Keratinocyte (primary cell): ENCODE results near the gene ATP7B.

Experiments used
- EZH2 ChIP-seq: IDR thresholded peaks from one replicate; pipeline ENCODE4 v1.6.1; 2012; ENCODE audit warnings: inconsistent platforms, mild to moderate bottlenecking, low read length, moderate library complexity
- TF ChIP-seq, protein P1 (sequence below), 3 experiments: IDR thresholded peaks in 1 of 3; conservative IDR thresholded peaks in 1 of 3; optimal IDR thresholded peaks in 1 of 3; 2 replicates in 2 of 3; 3 replicates in 1 of 3; pipeline versions ENCODE3 to v1.5.1; 2011; ENCODE audit warnings: low read length in 3 of 3, mild to moderate bottlenecking in 3 of 3, moderate library complexity in 2 of 3, control low read depth in 1 of 3, inconsistent platforms in 1 of 3; ENCODE audit not compliant: insufficient read depth in 2 of 3; ENCODE audit errors: extremely low read depth in 1 of 3

DNA sequence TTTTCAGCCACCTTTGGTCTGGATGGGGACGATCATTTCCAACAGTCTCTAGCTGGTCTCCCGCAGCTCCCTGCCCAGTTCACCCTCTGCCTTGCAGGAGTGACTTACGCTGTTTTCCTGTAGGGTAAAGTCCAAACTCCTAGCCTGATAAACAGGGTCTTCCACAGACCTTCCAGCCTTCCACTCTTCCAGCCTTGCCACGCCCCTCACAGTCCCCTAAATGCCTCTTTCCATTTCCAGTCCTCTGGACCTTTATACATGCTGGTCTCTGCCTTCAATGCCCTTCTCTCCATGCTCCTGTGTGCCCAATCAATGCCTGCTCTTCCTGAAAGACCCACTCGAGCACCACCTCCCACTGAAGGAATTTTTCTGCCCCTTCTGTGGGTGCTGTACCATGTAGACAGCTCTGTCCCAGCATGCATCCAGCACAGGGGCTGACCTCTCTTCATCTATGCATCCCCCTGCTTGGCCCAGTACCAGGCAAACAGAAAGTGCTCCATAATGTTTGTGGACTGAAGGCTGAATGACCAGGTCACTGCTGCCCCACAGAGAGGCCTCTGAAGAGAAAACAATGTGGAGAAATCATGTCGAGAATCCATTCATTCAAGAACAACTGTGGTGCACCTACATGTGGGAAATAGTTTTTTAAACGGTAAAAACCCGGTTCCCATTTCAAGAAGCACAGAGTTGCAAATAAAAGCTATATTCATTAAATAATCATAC is 4.6 kb downstream of the ATP7B start:
- TF ChIP-seq, protein P1, sequence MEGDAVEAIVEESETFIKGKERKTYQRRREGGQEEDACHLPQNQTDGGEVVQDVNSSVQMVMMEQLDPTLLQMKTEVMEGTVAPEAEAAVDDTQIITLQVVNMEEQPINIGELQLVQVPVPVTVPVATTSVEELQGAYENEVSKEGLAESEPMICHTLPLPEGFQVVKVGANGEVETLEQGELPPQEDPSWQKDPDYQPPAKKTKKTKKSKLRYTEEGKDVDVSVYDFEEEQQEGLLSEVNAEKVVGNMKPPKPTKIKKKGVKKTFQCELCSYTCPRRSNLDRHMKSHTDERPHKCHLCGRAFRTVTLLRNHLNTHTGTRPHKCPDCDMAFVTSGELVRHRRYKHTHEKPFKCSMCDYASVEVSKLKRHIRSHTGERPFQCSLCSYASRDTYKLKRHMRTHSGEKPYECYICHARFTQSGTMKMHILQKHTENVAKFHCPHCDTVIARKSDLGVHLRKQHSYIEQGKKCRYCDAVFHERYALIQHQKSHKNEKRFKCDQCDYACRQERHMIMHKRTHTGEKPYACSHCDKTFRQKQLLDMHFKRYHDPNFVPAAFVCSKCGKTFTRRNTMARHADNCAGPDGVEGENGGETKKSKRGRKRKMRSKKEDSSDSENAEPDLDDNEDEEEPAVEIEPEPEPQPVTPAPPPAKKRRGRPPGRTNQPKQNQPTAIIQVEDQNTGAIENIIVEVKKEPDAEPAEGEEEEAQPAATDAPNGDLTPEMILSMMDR (optimal IDR thresholded peaks at IDR 0.05 in 1 of 3, IDR thresholded peaks at IDR 0.05 in 1 of 3, conservative IDR thresholded peaks at IDR 0.05 in 1 of 3; ENCODE audit: extremely low read depth in 1 of 3, insufficient read depth in 2 of 3, low read length in 3 of 3), result no peak
- no peak for TF ChIP-seq EZH2
